ENCODE results near the gene FMN2. TPM values are rescaled to one million over a fixed set of nuclear protein-coding genes. Genes with fewer than 3 reads are reported as not detected.

Gene FMN2
- total RNA-seq, 2 donors from 2014 or later, result 26.9 to 27.2 TPM

DNA sequence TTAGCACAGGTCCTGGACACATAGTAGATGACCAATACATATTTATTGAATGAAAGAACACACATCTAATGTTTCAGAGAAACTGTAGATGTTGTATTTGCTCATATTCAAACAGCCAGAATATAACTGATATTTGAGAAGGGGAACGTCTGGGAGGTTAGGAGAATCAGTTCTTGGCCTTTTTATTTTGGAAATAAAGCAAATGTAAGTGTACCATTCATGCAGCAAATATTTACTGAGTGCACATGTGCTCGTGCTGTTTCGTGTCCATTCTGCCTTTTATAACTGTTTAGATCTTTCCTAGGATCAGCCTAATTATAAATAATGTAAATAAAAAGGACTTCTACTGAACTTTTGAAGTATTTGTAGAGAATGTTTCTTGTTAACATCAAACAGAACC, 416.5 kb downstream of the FMN2 start:
- peaks cover 18% of the 10 kb centered on the region for H3K36me3 ChIP-seq (ENCODE audit: control insufficient read depth, insufficient read depth, low read length)
- no peak overlapping the region for H3K27ac ChIP-seq (ENCODE audit: low read depth, low read length)
- Mint-ChIP-seq H3K4me3 (no peak overlapping the region), H3K9me3 (peaks cover 4% of the 10 kb centered on the region), H3K36me3 (ENCODE audit: low read depth) (peaks cover 14% of the 10 kb centered on the region), H3K27me3 (ENCODE audit: insufficient read depth) (no peaks in the 10 kb centered on the region), H3K27ac (no peak overlapping the region), H3K4me1 (no peaks in the 10 kb centered on the region)
- H3K9ac ChIP-seq (ENCODE audit: extremely low read depth, low read length, poor library complexity, severe bottlenecking), result no peak overlapping the region
- TF ChIP-seq, protein P1, sequence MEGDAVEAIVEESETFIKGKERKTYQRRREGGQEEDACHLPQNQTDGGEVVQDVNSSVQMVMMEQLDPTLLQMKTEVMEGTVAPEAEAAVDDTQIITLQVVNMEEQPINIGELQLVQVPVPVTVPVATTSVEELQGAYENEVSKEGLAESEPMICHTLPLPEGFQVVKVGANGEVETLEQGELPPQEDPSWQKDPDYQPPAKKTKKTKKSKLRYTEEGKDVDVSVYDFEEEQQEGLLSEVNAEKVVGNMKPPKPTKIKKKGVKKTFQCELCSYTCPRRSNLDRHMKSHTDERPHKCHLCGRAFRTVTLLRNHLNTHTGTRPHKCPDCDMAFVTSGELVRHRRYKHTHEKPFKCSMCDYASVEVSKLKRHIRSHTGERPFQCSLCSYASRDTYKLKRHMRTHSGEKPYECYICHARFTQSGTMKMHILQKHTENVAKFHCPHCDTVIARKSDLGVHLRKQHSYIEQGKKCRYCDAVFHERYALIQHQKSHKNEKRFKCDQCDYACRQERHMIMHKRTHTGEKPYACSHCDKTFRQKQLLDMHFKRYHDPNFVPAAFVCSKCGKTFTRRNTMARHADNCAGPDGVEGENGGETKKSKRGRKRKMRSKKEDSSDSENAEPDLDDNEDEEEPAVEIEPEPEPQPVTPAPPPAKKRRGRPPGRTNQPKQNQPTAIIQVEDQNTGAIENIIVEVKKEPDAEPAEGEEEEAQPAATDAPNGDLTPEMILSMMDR (conservative IDR thresholded peaks at IDR 0.05), result no peak
- no peaks in the 10 kb centered on the region for H3K27me3 ChIP-seq (ENCODE audit: control insufficient read depth, insufficient read depth, low read length, poor library complexity, severe bottlenecking)
- H3K9me3 ChIP-seq (ENCODE audit: control insufficient read depth, low read length), result no peaks in the 10 kb centered on the region
- H3K4me3 ChIP-seq (ENCODE audit: low read length), result no peak overlapping the region
- WGBS, 2 experiments (ENCODE audit: insufficient coverage in 1 of 2, insufficient read length in 1 of 2), result 94% methylated on average over 3 of the region's 3 CpGs; no CpG with 5 or more reads in 1 of the 2 experiments
- DNase-seq, result no peak
- H3K4me1 ChIP-seq (ENCODE audit: control insufficient read depth, insufficient read depth, low read length), result no peaks in the 10 kb centered on the region

DNA sequence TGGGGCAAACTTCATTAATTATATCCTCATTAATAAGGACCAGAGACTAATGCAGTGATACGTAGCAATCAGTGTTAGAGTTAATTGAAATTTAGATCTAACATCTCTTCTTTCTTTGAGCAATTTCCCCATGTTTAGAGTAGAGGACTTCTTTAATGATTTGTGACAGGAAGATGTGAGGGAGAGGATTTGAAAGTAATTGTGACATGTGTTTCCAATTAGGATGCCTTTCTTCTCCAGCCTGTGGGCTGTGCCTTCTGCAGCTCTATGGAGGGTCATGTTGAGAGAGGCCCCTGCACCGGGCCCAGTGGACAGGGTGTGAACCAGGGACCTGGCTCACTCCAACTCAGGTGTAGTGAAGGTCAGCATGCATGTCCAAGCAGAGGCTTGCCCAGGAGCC, 417.3 kb downstream of the FMN2 start:
- Mint-ChIP-seq H3K27me3 (ENCODE audit: insufficient read depth) (no peaks in the 10 kb centered on the region), H3K27ac (no peak overlapping the region), H3K4me3 (no peak overlapping the region), H3K4me1 (no peaks in the 10 kb centered on the region), H3K36me3 (ENCODE audit: low read depth) (peaks cover 14% of the 10 kb centered on the region), H3K9me3 (peaks cover 4% of the 10 kb centered on the region)
- peaks cover 18% of the 10 kb centered on the region for H3K36me3 ChIP-seq (ENCODE audit: control insufficient read depth, insufficient read depth, low read length)
- TF ChIP-seq, protein P1 (conservative IDR thresholded peaks at IDR 0.05), result no peak
- H3K9ac ChIP-seq (ENCODE audit: extremely low read depth, low read length, poor library complexity, severe bottlenecking), result no peak overlapping the region
- 92% methylated on average over 2 of the region's 2 CpGs; no CpG with 5 or more reads in 1 of the 2 experiments for WGBS, 2 experiments (ENCODE audit: insufficient coverage in 1 of 2, insufficient read length in 1 of 2)
- H3K27me3 ChIP-seq (ENCODE audit: control insufficient read depth, insufficient read depth, low read length, poor library complexity, severe bottlenecking), result no peaks in the 10 kb centered on the region
- H3K9me3 ChIP-seq (ENCODE audit: control insufficient read depth, low read length), result no peaks in the 10 kb centered on the region
- H3K4me1 ChIP-seq (ENCODE audit: control insufficient read depth, insufficient read depth, low read length), result no peaks in the 10 kb centered on the region
- no peak for DNase-seq
- H3K27ac ChIP-seq (ENCODE audit: low read depth, low read length), result no peak overlapping the region
- no peak overlapping the region for H3K4me3 ChIP-seq (ENCODE audit: low read length)

GRCh38 chr1:240511789-240512188, 420.1 kb downstream of the FMN2 start:
- H3K9ac ChIP-seq (ENCODE audit: extremely low read depth, low read length, poor library complexity, severe bottlenecking), result no peak overlapping the region
- no peak for DNase-seq
- H3K4me3 ChIP-seq (ENCODE audit: low read length), result no peak overlapping the region
- Mint-ChIP-seq H3K9me3 (peaks cover 2% of the 10 kb centered on the region), H3K27me3 (ENCODE audit: insufficient read depth) (no peaks in the 10 kb centered on the region), H3K36me3 (ENCODE audit: low read depth) (peaks cover 11% of the 10 kb centered on the region), H3K4me1 (peaks cover 11% of the 10 kb centered on the region), H3K27ac (no peak overlapping the region), H3K4me3 (no peak overlapping the region)
- H3K27ac ChIP-seq (ENCODE audit: low read depth, low read length), result no peak overlapping the region
- H3K27me3 ChIP-seq (ENCODE audit: control insufficient read depth, insufficient read depth, low read length, poor library complexity, severe bottlenecking), result no peaks in the 10 kb centered on the region
- H3K9me3 ChIP-seq (ENCODE audit: control insufficient read depth, low read length), result no peaks in the 10 kb centered on the region
- peaks cover 8% of the 10 kb centered on the region for H3K36me3 ChIP-seq (ENCODE audit: control insufficient read depth, insufficient read depth, low read length)
- TF ChIP-seq, protein P1 (conservative IDR thresholded peaks at IDR 0.05), result no peak
- peaks cover 2% of the 10 kb centered on the region for H3K4me1 ChIP-seq (ENCODE audit: control insufficient read depth, insufficient read depth, low read length)

Measured in endodermal cell (in vitro differentiated cells).